ENCODE measurements around the gene ASGR1.
A peak's percentile ranks its signal among the peaks of the same experiment; 100 is the strongest.

Gene ASGR1

GRCh38 chr17:7215652-7216180 is 36.5 kb upstream of the ASGR1 start:
- DNase-seq, result peak in 1 of 4 experiments; percentile 15

DNA sequence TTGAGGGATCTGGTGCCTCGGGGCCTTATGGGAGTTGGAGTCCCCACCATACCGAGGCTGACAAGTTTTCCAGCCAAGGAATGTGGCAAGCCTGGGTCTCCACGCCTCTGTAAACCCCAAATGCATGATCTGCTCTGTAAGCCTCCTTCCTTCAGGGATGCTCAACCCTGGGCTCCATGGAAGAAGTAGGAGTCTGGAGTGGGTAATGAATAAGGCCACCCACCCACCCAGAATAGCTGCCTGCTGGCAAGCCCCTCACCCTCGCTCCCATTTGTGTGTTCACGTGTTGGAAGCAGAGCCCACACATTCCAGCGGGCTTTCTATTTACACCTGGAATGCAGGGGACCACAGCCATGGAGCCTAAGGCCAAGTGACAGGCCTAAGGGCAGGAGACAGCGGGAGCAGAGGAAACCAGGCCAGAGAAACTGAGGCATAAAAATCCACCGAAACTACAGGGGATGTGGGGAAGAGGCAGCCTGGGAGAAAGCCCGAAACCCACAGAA is 36.0 kb upstream of the ASGR1 start:
- DNase-seq, result no peak

- peak; percentile 95 to 99 (median 98) for DNase-seq
These were observed 35.3 kb upstream of the ASGR1 start for GRCh38 chr17:7214300-7215135.

GRCh38 chr17:7213895-7214299 is 34.7 kb upstream of the ASGR1 start:
- peak in 1 of 4 experiments; percentile 72 for DNase-seq

- DNase-seq, result no peak
These were observed 32.5 kb upstream of the ASGR1 start for GRCh38 chr17:7211491-7212273.

DNA sequence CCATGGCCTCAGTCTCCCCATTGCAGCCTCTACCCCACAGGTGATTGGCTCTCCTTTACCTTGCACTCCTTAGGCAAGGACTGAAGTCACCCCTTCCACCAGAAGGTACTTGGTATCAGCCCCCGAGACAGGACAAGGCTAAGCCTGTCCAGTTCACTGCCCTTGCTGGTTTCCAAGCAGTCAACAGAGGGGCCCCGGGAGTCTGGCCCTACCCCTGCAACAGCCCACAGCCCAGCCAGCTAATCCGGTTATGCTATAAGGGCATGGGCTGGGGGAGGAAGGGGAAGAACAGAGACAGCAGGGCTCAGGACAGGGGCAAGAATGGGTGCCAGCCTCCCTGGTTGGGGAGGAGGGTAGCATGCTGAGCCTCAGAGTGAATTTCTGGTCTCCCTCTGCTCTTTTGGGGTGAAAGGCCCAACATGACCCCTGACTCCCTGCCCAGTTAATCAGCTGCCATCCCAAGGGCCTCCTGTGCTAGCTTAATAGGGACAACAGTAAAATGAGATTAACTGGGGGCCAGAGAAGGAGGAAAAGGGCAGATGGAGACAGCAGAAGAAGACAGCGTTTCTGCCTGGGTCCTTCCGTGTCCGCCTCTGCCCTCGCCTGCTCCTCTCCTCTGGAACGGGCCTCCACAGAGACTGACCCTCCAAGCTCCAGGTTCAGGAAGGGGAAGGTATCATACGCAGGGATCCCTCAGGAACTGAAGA is 29.7 kb upstream of the ASGR1 start:
- DNase-seq, result no peak

GRCh38 chr17:7208027-7208571 is 28.9 kb upstream of the ASGR1 start:
- DNase-seq, result no peak

- DNase-seq, result no peak
These were observed 28.2 kb upstream of the ASGR1 start for GRCh38 chr17:7207120-7208001.

GRCh38 chr17:7205561-7205960 is 26.4 kb upstream of the ASGR1 start:
- DNase-seq, result no peak

- peak; percentile 70 to 94 (median 85) for DNase-seq
These were observed 25.8 kb upstream of the ASGR1 start for GRCh38 chr17:7204828-7205461.

DNA sequence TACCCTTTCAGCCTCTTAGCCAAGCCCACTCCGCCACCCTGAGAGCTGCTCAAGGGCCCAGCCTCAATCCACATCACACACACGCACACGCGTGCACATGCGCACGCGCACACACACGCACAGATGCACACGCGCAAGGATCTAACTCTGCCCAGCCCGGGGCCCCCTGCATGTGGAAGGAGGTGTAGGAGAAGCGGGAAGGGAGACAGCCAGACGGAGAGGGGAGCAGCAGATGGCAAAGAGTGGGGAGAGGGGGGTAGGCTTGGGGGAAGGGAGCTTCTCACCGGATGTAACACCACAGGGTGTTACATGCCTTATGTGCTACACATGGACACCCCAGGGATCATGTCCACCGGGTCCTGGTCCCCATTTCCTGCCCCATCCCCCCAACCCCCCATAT is 25.2 kb upstream of the ASGR1 start:
- no peak for DNase-seq

- DNase-seq, result no peak
These were observed 24.2 kb upstream of the ASGR1 start for GRCh38 chr17:7203391-7203790.

- no peak for DNase-seq
These were observed 17.7 kb upstream of the ASGR1 start for GRCh38 chr17:7196651-7197401.

- DNase-seq, result no peak
These were observed 16.8 kb upstream of the ASGR1 start for GRCh38 chr17:7195971-7196370.

- DNase-seq, result no peak
These were observed 13.2 kb upstream of the ASGR1 start for GRCh38 chr17:7192271-7192937.

- DNase-seq, result no peak
These were observed 12.6 kb upstream of the ASGR1 start for GRCh38 chr17:7191571-7192270.

- no peak for DNase-seq
These were observed 11.9 kb upstream of the ASGR1 start for GRCh38 chr17:7191069-7191468.

DNA sequence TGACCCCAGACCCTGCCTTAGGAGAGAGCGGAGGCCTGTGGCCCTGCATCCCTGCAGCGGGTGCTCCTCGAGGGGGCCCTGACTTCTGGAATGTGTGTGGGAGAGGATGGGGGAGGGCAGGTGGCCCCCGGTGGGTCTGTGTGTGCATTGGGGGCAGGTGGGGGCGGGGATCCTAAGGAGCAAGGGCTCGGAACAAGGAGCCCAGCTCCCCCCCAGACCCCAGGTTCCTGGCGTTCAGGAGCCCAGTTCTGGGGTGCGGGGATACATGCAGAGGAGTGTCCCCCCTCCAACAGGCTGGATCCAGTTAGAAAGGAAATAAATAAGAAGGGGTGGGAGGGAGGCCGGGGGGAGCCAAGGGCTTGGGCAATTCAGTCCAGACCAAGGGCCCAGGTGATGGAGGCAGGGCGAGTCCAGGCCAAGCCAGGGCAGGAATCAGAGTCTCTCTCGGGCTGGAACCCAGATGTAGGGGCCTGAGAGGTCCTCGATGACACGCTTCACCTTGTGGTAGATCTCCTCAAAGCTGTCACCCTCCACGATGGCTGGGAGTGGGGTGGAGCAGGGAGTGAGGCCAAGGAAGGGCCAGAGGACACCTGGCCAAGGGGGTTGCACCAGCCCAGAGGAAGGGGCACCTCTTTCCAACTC is 11.2 kb upstream of the ASGR1 start:
- no peak for DNase-seq

DNA sequence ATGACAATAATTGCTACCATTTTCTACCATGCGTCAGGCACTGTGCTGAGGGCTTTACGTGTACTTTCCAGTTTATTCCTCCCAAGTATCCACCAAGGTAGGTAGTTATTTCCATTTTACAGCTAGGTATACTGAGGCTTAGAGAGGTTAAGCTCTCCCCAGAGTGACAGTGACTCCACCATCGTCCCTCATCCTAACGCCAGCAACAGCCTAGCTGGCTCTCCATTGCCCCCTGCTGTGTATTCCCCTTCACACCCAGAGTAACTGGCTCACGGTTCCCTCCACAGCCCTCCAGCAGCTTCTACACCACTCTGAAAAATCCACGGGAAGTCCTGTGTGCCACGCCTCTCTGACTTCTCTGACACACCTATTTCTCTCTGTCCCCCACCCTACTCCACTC is 7.1 kb upstream of the ASGR1 start:
- DNase-seq, result no peak
